Measurements from ENCODE around the gene INTS3.

Gene INTS3

DNA sequence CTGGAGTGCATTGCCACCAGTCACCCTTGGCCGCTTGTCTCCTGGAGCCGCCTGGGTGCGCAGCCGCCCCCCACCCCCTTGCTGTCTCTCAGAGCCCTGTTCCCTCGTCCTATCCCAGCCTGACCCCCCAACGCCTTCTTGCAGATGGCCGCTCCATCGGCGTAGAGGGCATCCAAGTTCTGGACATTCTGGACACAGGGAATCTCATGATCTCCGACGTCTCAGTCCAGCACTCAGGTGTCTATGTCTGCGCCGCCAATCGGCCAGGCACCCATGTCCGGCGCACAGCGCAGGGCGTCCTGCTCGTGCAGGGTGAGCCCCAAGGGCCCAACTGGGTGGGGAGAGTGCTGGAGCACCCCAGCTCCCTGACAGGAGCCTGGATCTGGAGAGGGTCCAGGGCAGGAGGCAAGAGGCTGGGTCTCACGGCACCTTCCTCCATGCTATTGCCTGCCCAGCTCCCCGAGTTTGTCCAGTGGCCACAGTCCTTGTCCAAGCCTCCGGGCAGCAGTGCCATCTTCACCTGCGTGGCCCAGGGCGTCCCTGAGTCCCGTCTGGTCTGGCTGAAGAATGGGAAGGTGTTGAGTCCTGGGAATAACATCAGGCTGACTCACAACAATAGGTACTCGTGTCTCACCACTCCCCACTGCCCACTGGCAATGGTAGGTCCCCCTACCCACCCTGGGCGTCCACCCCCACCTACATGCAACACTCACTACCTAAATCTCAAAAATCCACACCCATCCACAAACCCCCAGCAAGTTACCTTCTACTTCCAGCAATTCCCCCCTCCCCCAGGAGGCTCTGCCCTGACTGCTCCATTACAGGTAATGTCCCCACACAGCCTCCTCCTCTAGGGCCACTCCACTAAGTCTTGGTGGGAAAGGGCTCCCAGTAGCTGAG lies 72.0 kb downstream of the INTS3 start:
- H3K4me3 ChIP-seq (ENCODE audit: control insufficient read depth, low read depth, low read length) = no peak overlapping the region
- TF ChIP-seq, protein P1, sequence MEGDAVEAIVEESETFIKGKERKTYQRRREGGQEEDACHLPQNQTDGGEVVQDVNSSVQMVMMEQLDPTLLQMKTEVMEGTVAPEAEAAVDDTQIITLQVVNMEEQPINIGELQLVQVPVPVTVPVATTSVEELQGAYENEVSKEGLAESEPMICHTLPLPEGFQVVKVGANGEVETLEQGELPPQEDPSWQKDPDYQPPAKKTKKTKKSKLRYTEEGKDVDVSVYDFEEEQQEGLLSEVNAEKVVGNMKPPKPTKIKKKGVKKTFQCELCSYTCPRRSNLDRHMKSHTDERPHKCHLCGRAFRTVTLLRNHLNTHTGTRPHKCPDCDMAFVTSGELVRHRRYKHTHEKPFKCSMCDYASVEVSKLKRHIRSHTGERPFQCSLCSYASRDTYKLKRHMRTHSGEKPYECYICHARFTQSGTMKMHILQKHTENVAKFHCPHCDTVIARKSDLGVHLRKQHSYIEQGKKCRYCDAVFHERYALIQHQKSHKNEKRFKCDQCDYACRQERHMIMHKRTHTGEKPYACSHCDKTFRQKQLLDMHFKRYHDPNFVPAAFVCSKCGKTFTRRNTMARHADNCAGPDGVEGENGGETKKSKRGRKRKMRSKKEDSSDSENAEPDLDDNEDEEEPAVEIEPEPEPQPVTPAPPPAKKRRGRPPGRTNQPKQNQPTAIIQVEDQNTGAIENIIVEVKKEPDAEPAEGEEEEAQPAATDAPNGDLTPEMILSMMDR (conservative IDR thresholded peaks at IDR 0.05; ENCODE audit: control insufficient read depth, insufficient read depth, low read depth, low read length) = no peak
- DNase-seq (ENCODE audit: low read depth) = no peak

DNA sequence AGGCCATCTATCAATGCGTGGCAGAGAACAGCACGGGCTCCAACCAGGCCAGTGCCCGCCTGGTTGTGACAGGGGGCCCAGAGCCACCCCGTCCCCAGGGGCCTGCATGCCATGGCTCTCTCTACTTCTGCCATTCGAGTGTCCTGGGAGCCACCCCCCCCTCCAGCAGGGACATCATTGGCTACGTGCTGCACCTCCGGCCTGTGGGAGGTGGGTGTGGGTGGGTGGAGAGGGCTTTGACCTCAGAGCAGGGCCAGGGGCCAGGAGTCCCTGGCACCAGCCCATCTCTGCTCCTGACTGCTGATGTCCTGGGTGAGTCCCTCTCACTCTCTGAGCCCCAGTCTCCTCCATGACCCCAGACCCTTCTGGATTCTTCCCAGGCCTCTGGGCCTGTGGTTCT lies 72.7 kb downstream of the INTS3 start:
- no peak overlapping the region for H3K4me3 ChIP-seq (ENCODE audit: control insufficient read depth, low read depth, low read length)
- DNase-seq (ENCODE audit: low read depth) = no peak
- TF ChIP-seq, protein P1 (conservative IDR thresholded peaks at IDR 0.05; ENCODE audit: control insufficient read depth, insufficient read depth, low read depth, low read length) = no peak

DNA sequence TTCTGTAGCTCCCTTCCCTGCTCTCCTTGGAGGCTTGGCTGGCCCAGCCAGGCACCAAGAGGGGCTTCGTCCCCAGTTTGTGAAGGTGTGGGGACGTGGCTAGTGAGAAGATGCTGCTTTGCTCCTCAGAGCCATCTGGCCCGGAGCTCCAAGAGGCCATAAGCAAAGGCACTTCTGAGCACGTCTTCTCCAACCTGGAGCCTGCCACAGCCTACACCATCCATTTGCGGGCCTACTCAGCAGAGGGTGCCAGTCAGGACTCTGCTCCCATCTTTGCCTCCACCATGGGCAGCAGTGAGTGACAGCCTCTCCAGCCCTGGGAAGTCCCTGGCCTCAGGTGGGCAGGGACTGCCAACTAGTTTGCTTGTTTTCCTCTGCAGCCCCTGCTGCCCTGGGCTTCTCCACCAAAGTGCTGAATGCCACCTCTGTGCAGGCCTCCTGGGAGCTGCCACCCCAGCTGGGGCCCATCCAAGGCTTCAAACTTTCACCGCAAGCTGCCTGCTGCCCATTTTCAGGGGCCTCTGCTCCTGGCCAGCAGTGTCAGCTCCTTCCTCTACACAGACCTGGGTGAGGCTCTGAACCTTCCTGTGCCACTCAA lies 73.3 kb downstream of the INTS3 start:
- no peak for DNase-seq (ENCODE audit: low read depth)
- TF ChIP-seq, protein P1 (conservative IDR thresholded peaks at IDR 0.05; ENCODE audit: control insufficient read depth, insufficient read depth, low read depth, low read length) = no peak
- no peak overlapping the region for H3K4me3 ChIP-seq (ENCODE audit: control insufficient read depth, low read depth, low read length)

DNA sequence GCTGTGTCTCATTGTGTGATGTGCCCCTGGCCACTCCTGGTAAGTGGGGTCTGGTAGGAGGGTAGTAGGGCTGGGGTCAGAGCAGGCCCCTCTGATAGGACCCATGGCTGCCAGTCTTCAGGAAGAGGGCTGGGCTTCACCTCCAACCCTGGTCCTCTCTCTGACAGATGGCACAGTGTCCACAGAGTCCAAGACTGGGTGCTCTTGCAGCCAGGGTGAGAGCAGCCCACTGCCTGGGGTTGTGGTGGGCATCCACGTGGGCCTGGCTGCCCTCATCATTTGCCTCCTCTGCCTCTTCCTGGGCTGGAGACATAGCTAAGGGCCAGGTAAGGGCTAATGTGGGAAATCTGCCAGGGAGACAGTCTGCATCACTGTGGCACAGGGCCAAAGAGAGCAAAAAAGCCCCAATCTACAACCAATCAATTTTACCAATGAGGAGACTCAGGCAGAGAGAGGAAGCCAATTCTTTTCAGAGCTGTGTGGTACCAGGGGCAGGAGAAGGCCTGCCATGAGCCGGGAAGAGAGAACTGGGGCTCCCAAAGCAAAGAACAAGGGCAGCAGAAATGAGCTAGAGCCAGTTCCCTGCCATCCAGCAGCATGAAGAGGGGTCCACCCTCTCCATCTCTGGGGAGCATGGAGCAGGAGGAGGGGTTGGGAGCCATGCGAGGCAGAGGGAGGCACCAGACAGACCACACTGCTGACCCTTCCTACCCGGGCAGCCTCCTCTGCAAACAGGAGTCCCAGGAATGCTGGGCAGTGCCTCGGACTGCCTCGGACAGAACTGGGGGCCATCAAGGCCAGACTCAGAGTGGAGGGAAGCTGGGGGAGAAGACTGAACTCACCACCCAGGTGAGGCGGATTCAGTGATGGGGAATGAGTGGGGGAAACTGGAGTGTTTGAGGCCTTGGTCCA lies 74.2 kb downstream of the INTS3 start:
- TF ChIP-seq, protein P1 (conservative IDR thresholded peaks at IDR 0.05; ENCODE audit: control insufficient read depth, insufficient read depth, low read depth, low read length) = no peak
- H3K4me3 ChIP-seq (ENCODE audit: control insufficient read depth, low read depth, low read length) = no peak overlapping the region
- DNase-seq (ENCODE audit: low read depth) = peak; percentile 5

DNA sequence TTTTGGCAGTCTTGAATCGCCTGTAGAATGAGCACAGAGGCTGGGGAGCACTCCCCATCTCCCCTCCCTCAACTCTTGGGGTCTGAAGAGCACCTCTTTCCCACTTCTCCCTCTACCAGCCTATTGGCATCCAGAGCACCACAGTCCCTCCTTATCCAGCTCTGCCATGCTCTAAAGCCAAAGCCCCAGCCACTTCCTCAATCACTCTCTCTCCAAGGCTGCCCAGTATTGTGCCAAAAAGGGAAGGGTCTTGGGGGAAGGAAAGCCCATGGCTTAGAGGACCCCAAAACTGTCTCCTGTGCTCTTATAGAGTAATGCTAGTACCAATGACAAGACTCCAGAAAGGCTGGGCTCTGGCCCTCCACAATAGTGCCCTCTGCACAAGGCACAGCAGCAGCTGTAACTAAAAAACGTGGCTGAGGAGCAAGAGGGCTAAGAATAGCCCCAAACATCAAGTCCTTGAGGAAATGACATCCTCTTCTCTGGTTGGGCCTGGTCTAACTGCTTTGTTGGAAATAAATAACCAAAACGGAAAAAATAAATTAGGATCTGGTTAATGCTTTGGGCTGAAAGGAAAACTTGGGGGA lies 75.7 kb downstream of the INTS3 start:
- no peak overlapping the region for H3K4me3 ChIP-seq (ENCODE audit: control insufficient read depth, low read depth, low read length)
- no peak for DNase-seq (ENCODE audit: low read depth)
- TF ChIP-seq, protein P1 (conservative IDR thresholded peaks at IDR 0.05; ENCODE audit: control insufficient read depth, insufficient read depth, low read depth, low read length) = no peak

DNA sequence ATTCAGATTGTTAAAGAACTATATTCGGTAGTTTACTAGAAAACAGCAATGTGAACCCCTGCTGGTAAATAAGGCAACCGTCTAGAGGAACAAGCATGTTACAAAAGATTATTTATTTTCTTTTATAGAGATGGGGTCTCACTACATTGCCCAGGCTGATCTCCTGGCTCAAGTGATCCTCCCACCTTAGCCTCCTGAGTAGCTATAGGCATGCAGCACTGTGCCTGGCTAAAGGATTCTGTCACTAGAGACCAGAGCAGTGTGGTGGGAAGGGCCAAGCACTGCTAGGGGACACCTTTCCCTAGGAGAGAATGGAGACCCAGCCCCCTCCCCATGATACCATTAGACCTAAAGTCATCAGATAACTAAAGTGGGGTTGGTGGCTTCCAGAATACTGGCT lies 76.3 kb downstream of the INTS3 start:
- no peak overlapping the region for H3K4me3 ChIP-seq (ENCODE audit: control insufficient read depth, low read depth, low read length)
- DNase-seq (ENCODE audit: low read depth) = no peak
- TF ChIP-seq, protein P1 (conservative IDR thresholded peaks at IDR 0.05; ENCODE audit: control insufficient read depth, insufficient read depth, low read depth, low read length) = no peak

All from fibroblast of mammary gland (primary cell).